ENCODE results near the gene ZNF439.

- TF ChIP-seq CTCF (IDR thresholded peaks at IDR 0.05): no peak
- TF ChIP-seq POLR2A (IDR thresholded peaks at IDR 0.05): no peak
Measured at GRCh38 chr19:11873762-11874161, 25.2 kb downstream of the ZNF439 start.

All from breast epithelium (tissue), 3 donors.